ENCODE measurements around the gene C1orf53.
"Not testable (repeated sequence)": the region's sequence is repeated elsewhere in the genome, so short reads cannot be mapped to it uniquely, and the experiment has no call there.

Gene C1orf53
- total RNA-seq, result 0 reads per million in 4 donors

DNA sequence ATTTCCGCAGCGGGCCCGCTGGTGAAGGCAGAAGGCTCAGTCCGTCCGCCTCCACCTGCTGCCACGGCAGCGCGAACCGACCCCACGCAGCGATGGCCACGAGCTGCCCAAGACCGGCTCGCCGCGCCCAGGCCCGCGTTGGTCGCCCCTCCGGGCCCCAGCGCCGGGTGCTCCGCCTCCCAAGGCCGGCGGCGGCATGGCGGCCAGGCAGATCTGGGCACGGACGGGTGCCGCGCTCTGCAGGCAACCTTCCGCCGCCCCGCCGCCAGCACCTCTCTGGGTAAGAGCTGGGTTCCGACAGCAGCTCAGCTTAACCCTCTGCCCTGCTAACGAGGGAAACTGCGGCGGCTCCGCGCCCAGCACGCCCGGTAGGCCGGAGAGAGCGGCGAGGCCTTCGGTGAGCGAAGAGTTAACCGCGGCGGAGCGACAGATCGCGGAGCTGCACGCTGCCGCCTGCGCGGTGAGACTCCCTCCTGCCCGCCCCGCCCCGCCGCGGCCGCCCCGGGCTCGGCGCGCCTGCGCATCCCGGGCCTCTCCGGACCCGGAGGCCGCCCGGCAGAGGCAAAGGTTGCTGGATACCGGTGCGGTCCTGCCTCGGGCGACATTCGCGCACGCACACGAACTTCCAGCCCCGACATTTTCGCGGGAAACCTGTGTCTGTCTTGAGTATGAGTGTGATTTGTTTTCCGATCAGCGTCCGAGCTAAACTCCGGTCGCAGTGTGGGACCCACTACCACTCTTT is at the start of gene C1orf53:
C1orf53 (plus strand) TSS at position 177 of the 742 bp plus-strand sequence; CDS start at position 197, 20 bp downstream.
- DNase-seq, result peak; percentile 53 to 82 (median 58)

DNA sequence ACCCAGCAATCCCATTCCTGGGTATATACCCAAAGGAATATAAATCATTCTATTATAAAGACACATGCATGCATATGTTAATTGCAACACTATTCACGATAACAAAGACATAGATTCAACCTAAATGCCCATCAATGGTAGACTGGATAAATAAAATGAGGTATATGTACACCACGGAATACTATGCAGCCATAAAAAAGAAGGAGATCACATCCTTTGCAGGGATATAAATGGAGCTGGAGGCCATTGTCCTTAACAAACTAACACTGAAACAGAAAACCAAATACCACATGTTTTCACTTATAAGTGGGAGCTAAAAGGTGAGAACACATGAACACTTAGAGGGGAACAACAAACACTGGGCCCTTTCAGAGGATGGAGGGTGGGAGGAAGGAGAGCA is 46.7 kb upstream of the C1orf53 start:
- DNase-seq, result not testable (repeated sequence)

DNA sequence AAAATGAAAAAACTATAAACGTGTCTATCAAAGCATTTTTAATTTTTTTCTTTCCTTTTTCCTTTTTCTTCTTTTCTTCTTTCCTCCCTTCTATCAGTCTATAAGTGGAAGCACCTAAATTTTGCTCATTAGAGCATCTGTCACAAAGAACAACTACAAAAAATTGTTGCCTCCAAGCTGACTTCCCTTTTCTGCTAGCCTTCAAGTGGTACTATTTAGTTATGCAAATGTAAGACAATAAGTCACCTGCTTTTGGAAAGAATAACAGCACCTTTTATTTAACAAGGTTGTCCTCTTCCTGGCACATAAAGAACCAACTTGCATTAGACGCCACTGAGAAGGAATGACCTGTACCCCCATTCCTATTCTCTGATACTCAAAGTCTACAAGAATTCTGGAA is 45.0 kb upstream of the C1orf53 start:
- no peak for DNase-seq

DNA sequence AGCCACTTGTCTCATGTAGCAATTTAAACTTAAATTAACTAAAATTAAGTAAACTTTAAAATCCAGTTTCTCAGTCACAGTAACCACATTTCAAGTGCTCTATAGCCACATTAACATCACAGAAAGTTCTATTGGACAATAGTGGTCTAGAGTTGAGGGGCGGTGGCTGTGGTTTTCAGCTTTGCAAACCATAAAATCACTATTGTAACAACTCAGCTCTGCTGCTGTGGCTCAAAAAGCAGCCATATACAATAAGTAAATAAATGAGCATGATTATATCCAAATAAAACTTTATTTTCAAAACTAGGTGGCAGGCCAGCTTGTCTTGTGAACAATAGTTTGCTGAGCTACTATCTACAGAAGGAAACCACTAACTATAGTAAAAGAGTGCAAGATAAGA is 43.4 kb upstream of the C1orf53 start:
- no peak for DNase-seq

DNA sequence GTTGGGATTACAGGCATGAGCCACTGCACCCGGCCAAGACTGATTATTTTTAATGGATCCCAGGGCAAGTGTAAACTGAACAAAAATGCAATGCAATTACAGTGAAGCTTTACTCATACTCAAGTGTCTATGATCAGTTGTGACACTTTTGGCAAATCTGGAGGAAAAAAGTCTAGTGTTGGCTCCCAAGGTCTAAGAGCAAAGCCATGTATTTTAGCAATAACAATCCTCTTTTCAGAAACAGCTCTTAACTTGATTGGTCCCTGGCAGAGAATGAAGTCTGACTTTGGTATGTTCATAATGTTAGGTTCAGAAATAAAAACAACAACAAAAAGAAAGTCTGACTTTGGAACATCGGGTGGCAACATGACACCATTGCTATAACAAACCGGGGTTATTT is 40.2 kb upstream of the C1orf53 start:
- DNase-seq, result no peak

DNA sequence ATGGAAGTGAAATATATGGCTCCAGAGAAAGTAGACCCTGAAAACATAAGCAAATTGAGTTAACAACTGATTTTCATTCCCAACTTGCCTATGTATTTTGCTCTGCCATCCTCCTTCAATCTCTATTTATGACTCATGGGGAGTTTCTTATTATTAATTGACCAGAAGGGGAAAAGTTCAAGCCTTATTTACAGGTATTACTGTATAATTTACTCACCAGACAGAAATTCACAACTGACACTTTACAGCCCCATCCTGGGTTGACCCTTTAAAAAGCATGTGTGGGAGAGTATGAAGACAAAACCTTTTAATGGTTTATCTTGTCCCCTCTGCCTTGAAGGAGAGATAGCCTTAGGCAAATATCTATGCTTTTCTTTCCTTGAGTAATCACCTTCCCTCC is 39.8 kb upstream of the C1orf53 start:
- DNase-seq, result no peak

DNA sequence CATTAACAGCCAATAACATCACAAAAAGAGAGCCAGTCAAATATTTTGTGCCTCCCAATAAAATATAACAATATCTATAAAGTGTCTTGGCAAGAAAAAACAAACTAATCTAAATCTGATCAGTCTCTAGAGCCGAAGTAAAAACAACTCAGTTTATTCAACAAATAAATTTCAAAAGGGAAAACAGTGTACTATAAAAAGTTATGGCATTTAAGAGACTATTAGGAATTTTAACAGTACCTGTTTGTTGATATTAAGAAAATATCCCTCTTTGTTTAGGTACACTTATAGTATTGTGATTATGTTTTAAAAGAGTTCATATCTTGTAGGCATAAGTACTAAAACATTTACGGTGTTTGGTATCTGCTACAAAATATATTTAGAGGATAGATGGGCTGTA is 36.6 kb upstream of the C1orf53 start:
- DNase-seq, result no peak

DNA sequence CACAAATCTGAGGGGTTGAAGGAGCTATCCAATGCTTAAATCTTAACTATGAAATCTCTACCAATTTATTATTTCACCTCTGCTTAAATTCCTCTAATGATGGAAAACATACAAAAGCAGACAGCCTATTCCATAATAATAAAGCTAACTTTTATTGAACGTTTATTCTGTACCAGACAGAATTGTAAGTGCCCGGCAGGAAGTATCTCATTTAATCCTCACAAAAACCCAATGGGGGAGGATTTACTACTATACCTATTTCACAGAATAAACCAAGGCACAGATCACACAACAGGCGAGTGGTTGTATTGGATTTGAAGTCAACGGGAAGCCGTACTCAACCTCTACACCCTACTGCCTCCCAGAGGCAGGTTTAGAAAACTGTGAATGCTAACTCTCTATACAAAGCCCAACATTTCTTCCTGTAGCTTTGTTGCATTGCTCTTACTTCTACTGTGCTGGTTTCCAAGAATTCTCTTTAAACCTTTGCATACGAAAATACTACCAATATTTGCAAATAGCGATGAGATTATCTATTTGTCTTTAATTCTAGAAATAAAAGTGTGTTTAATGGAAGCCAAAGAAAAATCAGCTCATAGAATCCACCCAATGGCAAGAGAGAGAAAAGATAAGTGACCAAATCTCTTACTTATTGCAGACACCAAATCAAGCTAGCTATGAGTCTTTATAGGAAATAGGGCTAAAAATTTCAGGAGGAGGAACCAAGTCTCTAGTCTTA is 33.5 kb upstream of the C1orf53 start:
- peak in 3 of 5 donors; percentile 5 to 61 (median 16) for DNase-seq

DNA sequence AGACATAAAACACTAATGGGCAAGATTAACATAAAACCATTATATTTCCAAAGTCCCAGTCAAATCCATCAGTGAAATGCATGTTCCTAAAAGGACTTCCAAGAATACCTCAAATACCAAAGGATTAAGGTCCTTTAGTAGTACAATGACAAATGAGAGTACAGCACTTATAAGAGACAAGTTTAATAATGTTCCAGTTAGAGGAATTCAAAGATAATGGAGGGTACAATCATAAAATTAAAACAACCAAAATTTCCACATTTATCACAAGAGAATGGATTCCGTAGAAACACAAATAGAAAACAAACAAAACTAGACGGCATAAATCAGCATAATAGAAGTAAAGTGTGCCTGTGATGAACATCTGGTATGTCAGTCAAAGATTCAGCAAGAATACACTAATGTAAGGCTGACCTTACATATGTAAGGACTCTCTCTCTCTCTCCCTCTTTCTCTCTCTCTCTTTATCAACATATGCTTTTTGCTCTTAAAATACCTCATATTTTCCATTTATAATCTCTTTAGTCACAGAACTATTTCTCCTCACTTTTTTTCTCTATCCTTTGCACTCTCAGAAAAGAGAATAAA is 32.8 kb upstream of the C1orf53 start:
- no peak for DNase-seq

DNA sequence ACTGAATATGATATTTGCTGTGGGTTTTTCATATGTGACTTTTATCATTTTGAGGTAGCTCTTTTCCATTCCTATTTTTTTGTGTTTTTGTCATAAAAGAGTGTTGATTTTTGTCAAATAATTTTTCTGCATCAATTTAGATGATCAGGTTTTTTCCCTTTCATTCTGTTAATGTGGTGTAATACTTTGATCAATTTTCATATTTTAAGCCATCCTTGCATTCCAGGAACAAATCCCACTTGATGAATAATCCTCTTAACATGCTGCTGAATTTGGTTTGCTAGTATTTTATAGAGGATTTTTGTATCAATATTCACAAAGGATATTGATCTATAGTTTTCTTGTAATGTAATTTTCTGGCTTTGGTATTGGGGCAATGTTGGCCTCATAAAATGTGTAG is 25.5 kb upstream of the C1orf53 start:
- DNase-seq, result no peak

DNA sequence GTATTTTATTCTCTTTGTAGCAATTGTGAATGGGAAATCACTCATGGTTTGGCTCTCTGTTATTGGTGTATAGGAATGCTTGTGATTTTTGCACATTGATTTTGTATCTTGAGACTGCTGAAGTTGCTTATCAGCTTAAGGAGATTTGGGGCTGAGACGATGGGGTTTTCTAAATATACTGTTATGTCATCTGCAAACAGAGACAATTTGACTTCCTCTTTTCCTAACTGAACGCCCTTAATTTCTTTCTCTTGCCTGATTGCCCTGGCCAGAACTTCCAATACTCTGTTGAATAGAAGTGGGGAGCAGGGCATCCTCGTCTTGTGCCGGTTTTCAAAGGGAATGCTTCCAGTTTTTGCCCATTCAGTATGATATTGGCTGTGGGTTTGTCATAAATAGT is 22.0 kb upstream of the C1orf53 start:
- not testable (repeated sequence) for DNase-seq

DNA sequence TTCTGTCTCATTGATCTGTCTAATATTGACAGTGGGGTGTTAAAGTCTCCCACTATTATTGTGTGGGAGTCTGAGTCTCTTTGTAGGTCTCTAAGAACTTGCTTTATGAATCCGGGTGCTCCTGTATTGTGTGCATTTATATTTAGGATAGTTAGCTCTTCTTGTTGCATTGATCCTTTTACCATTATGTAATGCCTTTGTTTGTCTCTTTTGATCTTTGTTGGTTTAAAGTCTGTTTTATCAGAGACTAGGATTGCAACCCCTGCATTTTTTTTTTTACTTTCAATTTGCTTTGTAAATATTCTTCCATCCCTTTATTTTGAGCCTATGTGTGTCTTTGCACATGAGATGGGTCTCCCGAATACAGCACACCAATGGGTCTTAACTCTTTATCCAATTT is 20.2 kb upstream of the C1orf53 start:
- not testable (repeated sequence) for DNase-seq

DNA sequence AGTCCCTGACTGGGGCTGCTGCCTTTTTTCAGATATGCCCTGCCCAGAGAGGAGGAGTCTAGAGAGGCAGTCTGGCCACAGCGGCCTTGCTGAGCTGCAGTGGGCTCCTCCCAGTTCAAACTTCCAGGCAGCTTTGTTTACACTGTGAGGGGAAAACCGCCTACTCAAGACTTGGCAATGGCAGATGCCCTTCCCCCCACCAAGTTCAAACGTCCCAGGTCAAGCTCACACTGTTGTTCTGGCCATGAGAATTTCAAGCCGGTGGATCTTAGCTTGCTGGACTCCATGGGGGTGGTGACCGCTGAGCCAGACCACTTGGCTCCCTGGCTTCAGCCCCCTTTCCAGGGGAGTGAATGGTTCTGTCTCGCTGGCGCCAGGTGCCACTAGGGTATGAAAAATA is 18.3 kb upstream of the C1orf53 start:
- DNase-seq, result no peak

DNA sequence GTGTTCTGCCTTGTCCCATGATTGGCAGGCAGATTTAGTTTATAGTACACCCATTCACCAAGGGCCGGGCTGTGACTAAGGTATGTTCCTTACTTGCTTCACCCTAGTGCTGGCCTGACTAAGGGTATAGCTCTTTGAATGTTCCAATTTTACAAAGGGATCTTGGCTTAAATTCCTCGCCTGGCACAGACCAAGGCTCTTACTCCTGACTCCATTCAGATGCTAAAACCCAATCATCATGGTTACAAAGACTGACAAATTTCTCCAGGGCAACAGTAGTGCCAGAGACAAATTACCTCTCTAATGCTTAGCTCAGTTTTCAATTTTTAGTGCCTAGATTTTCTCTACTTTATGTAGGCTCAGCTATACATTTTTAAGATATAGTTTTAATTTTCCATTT is 11.5 kb upstream of the C1orf53 start:
- DNase-seq, result no peak

DNA sequence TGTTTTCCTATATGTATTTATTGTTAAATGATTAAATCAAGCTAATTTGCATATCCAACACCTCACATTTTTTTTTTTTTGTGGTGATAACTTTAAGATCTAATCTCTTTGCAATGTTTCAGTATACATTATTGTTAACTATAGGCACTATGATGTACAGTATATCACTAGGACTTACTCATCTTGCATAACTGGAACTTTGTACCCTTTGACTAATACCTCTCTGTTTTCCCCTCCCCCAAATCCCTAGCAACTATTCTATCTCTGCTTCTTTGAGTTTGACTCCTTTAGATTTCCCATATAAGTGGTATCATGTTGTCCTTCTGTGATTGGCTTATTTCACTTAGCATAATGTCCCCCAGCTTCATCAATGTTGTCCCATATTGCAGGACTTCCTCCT is 9.7 kb upstream of the C1orf53 start:
- DNase-seq, result no peak

DNA sequence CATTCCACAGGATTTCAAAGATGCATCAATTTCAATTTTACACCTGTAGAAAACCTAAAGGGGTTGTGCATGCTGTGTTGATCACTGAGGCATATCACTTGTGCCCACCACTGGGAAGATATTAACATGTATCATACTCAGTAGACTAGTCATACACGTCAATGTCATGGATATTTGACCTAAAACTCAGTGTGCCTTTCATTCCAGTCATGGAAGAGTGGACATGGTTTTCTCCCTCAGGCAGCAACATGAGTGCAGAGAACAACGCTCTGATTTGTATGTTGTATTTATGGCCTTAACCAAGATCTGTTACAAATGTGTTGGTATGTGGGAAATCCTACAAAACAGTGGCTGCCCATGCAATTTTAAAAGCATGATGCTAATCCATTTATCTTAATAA is 6.1 kb upstream of the C1orf53 start:
- DNase-seq, result no peak

DNA sequence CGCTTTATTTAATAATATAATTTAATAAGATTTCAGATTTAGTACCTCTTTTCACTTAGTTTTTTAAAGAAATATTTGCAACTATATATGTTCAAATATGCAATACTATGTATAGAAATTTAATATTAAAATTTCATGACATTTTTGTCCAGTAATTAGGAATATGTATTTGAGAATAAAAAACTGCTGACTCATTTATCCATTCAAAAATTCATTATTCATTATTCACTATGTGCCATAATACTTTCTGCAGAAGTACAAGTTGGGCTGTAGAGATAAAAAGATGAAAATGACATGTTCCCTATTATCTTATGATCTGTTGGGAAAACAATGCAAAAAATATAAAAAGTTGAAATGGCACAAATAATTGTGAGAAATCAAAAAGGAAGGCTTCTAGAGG is 3.4 kb upstream of the C1orf53 start:
- no peak for DNase-seq

DNA sequence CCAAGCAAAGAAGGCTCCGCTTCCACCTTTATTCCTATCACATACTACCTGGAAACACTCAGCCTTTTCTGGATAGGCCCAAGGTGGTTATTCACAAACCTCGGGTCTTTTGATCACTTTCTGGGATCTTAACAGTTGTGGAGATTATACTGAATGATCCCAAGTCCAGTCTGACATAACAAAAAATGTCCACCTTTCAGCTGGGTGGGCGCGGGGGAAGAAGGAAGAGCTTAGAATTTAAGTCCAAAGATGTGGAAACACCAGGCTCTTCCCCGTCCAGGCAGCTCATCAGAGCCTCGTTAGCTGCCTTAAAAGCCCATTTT is 338 bp upstream of the C1orf53 start:
- no peak for DNase-seq

DNA sequence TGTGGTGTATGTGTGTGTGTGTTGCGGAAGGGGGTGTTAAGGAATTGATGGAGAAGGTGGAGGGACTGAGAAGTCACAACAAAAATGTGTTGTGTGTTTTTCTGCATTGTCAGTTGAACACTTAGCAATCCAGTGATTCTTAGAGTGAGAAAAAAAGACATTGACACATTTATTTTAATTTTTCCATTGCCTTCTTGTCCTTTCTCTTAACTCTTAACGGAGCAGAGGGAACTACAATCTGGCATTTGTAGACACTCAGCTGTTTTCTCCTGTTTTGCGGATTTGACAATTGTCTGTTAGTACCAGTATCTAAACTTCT is 725 bp downstream of the C1orf53 start:
- no peak for DNase-seq

DNA sequence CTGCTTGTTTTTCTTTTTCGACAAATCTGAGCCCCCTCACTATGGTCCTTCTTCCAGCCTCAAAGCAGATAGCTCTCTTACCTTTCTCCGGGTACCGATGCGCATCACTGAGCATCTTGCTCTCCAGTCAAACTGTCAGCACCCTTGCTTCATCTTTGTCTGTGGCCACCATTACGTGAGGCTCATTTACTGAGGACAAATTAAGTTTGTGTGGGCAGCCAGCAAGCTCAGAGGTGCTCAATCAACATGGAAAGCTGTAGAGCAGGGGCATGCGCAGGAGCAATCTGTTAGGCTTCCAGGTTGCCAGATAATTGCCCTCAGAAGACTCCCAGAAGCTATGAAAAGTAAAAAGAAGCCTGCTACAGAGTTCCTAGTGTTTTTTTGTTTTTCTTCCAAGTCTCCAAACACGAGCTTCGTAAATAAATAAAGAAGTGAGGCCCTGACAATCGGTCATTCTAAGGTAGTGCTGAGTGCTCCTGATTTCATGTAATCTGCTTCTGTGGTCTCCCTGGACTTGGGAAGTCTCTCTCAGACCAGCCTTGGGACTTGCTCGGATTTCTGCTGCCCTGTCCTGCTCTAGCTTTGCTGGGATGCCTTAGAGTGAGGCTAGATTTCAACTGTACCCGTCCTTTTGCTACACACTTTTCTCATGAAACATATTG is 1.8 kb downstream of the C1orf53 start:
- DNase-seq, result no peak

DNA sequence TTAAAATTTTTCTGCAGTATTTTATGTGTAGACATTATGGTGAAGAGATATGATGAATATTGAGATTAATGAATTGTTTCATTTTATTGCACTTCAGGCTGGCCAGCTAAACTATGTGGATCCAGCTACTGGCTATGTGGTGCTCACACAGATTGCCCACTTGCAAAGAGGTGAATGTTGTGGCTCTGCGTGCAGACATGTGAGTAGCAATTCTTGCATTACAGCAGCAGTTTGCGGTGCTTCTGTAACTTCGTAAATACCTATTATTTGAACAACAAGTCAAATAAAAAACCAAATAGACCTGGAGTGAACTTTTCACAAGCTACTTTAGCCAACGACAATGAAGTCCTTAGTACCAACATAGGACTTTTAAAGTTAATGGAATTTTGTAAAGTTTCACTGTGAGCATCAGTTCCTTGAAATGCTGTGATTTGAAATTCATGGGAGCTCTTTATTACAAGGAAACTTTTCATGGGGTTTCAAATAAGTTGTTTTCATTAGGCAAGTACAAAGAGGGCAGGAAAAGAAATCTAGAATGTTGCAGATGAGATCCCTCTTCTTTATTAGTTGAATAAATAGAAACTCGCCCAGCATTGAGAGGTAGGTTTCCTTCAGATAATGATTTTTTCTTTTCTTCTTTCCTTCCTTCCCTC is 3.4 kb downstream of the C1orf53 start:
- DNase-seq, result no peak

DNA sequence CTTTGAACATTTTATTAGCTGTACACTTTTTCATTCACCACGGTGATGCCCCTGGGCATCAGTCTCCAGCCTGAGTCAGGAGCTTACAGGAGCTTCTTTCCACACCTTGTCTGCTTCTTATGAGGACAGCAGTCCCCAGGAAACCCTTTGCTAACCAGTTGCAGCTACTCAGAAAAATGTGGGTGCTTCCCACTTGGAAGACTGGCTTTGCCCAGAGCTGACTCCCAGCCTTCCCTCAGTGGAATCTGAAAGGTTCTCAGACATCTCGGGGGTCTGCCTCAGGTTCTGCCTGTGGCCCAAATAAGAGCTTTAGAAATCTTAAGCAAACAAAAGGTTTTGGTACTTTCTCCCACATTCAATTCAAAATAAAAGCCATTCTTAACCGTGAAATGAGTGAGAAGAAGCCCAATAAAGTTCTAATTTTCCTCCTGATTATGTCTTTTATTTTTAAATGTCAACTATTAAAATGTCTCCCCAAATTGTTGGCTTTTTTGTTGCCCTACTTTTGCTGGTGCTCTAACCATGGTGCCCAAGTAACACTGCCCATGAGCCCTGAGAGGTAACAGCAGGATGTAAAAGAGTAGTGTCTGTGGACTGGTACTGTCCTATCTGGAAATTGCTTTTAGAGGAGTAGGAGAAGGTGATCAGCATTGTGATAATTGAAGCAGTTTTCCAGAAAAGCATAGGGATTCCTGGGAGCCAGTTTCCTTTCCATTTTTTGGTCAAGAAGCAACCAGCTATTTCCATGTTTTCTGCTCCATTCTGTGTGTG is 5.6 kb downstream of the C1orf53 start:
- no peak for DNase-seq

Data from T-helper 1 cell (primary cell).